A673 (cell line): Measurements from ENCODE around the gene TPGS2. TPM values are rescaled to one million over a fixed set of nuclear protein-coding genes. Genes with fewer than 3 reads are reported as not detected.

Source experiments
- BruUV-seq: library from RNA; stranded (reverse); fragments of 400-500 nt; replicated peaks from 2 replicates; lab custom pipeline; 2021; lab: Mats Ljungman, UMichigan
- CTCF ChIA-PET: fragments of 300-600 bp; sonication (Branson Sonifier 250); formaldehyde crosslinking; loops from one replicate; lab custom pipeline; 2022; ENCODE audit warnings: antibody characterized with exemption; lab: Charles Lee
- POLR2A ChIA-PET: fragments of 300-600 bp; sonication (Branson Sonifier 250); formaldehyde crosslinking; loops from one replicate; lab custom pipeline; 2022; ENCODE audit warnings: antibody characterized with exemption; ENCODE audit not compliant: low non-redundant PET; lab: Charles Lee
- DNase-seq: peaks from one replicate; pipeline ENCODE4 v3.0.0-alpha.2; 2015; ENCODE audit warnings: low spot score
- H3K27ac ChIP-seq: fragments of 200-600 bp; sonication (generic); 2 replicates; pipeline ENCODE4 v1.5.1; 2016; ENCODE audit warnings: mixed run types, low read depth, mild to moderate bottlenecking, mixed read lengths, antibody characterized with exemption, low read length; ENCODE audit not compliant: poor library complexity, severe bottlenecking
- H3K27me3 ChIP-seq: fragments of 200-600 bp; sonication (generic); replicated peaks from 2 replicates; pipeline ENCODE4 v1.6.1; 2017; ENCODE audit warnings: mixed run types, low read depth, mild to moderate bottlenecking, mixed read lengths, antibody characterized with exemption, low read length; ENCODE audit not compliant: insufficient read depth, poor library complexity
- H3K36me3 ChIP-seq: fragments of 200-600 bp; sonication (generic); 2 replicates; pipeline ENCODE4 v1.6.1; 2016; ENCODE audit warnings: mixed run types, mild to moderate bottlenecking, mixed read lengths, antibody characterized with exemption, low read length; ENCODE audit not compliant: insufficient read depth, poor library complexity, severe bottlenecking
- H3K4me1 ChIP-seq: fragments of 200-600 bp; sonication (generic); 2 replicates; pipeline ENCODE4 v1.6.1; 2017; ENCODE audit warnings: mixed run types, mild to moderate bottlenecking, mixed read lengths, antibody characterized with exemption, low read length; ENCODE audit not compliant: insufficient read depth, poor library complexity, severe bottlenecking
- H3K4me3 ChIP-seq: fragments of 200-600 bp; sonication (generic); 2 replicates; pipeline ENCODE4 v1.5.1; 2016; ENCODE audit warnings: low read depth, mixed run types, mild to moderate bottlenecking, mixed read lengths, low read length; ENCODE audit not compliant: poor library complexity, severe bottlenecking
- H3K9me3 ChIP-seq: fragments of 200-600 bp; sonication (generic); 2 replicates; pipeline ENCODE4 v1.6.1; 2016; ENCODE audit warnings: mixed run types, low read depth, mild to moderate bottlenecking, mixed read lengths, antibody characterized with exemption, low read length; ENCODE audit not compliant: poor library complexity, severe bottlenecking
- CTCF ChIP-seq: fragments of 300-800, 200-600 bp; sonication (generic); conservative IDR thresholded peaks from 2 replicates; pipeline ENCODE4 v1.5.1; 2017; ENCODE audit warnings: low read depth, mild to moderate bottlenecking, antibody characterized with exemption, low read length, moderate library complexity, mixed read lengths
- EZH2 ChIP-seq: fragments of 200-600 bp; sonication (generic); IDR thresholded peaks from 2 replicates; pipeline ENCODE4 v1.6.1; 2017; ENCODE audit warnings: borderline replicate concordance, low read depth, mild to moderate bottlenecking, mixed read lengths, antibody characterized with exemption, low read length; ENCODE audit not compliant: poor library complexity, severe bottlenecking
- intact Hi-C: fragments of 100-400 bp; cut with micrococcal nuclease; formaldehyde crosslinking; loops from one replicate; pipeline ENCODE4 v1.10.0; 2022; ENCODE audit not compliant: unreplicated experiment
- total RNA-seq: library from RNA; stranded (reverse); gene quantifications from 2 replicates; pipeline ENCODE4 v1.2.3, GENCODE V29; 2021

Gene TPGS2
- total RNA-seq, 1 experiment from 2014 or later: 106 TPM

DNA sequence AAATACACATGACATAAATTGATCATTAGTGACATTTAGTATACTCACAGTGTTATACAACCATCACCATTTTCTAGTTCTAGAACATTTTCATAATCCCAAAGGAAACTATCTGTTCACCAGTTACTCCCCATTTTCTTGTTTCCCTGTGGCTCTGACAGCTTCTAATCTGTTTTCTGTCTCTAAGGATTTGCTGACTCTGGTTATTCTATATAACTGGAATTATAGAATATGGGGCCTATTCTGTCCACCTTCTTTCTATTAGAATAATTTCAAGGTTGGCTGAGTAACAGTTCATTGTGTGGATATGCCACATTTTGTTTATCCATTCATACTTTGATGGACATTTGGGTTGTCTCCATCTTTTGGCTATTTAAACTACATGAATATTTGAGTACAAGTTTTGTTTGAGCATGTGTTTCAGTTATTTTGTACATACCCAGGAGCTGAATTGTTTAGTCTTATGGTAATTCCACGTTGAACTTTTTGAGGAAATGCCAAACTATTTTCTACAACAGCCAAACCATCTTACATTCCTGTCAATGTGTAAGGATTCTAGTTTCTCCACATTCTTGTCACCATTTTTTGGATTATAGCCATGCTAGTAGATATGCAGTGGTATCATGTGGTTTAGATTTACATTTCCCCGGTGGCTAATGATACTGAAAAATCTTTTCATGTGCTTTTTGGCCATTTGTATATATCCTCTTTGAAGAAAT is 20.6 kb upstream of the TPGS2 start:
- POLR2A ChIA-PET: no interaction called here
- H3K4me3 ChIP-seq: no peak overlapping the region
- H3K36me3 ChIP-seq: no peaks in the 10 kb centered on the region
- no peak for TF ChIP-seq EZH2
- TF ChIP-seq CTCF: no peak
- H3K4me1 ChIP-seq: peaks cover 6% of the 10 kb centered on the region
- peaks cover 9% of the 10 kb centered on the region for H3K9me3 ChIP-seq
- no peaks in the 10 kb centered on the region for H3K27me3 ChIP-seq
- DNase-seq: peak; percentile 51
- no peak overlapping the region for H3K27ac ChIP-seq
- CTCF ChIA-PET: no interaction called here
- BruUV-seq: no TSS peak
- intact Hi-C loops: no loop called here

DNA sequence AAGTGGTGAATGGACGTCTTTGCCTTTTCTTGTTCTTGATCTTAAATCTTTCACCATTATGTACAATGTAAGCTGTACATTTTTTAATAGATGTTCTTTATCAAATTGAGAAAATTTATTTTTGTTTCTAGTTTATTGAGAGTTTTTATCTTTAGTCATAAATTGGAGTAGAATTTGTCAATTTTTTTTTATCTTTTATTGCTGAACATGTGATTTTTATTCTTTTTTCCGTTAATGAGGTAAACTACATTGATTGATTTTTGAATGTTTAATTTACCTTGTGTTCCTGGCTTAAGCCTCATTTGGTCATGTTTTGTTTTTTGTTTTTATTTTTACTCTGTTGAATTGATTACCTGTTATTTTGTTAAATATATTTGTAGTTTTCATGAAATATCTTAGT is 19.8 kb upstream of the TPGS2 start:
- Histone ChIP-seq H3K9me3 (peaks cover 9% of the 10 kb centered on the region), H3K4me1 (peaks cover 6% of the 10 kb centered on the region), H3K27ac (no peak overlapping the region), H3K4me3 (no peak overlapping the region), H3K27me3 (no peaks in the 10 kb centered on the region), H3K36me3 (no peaks in the 10 kb centered on the region)
- TF ChIP-seq EZH2 (no peak), CTCF (no peak)
- ChIA-PET CTCF (interaction anchor here (0.7 kb wide), 1 partner anchor 19 kb away, joined by 28 read pairs; no protein-coding TSS in a partner anchor), POLR2A (no interaction called here)
- no TSS peak for BruUV-seq
- no peak for DNase-seq
- intact Hi-C loops: no loop called here

- ChIA-PET CTCF (no interaction called here), POLR2A (no interaction called here)
- no peak for TF ChIP-seq CTCF
- no peak for TF ChIP-seq EZH2
- no TSS peak for BruUV-seq
- Histone ChIP-seq H3K4me1 (no peaks in the 10 kb centered on the region), H3K9me3 (no peaks in the 10 kb centered on the region), H3K27me3 (no peaks in the 10 kb centered on the region), H3K36me3 (no peaks in the 10 kb centered on the region), H3K4me3 (no peak overlapping the region), H3K27ac (no peak overlapping the region)
- intact Hi-C loops: no loop called here
- no peak for DNase-seq
These were observed 15.0 kb upstream of the TPGS2 start for GRCh38 chr18:36843784-36844183.
